ENCODE results near the gene CDC45. TPM values are rescaled to one million over a fixed set of nuclear protein-coding genes. Genes with fewer than 3 reads are reported as not detected.

CDC45 gene
- total RNA-seq, 4 donors from 2014 or later, result 0.27 TPM; not detected in 3

DNA sequence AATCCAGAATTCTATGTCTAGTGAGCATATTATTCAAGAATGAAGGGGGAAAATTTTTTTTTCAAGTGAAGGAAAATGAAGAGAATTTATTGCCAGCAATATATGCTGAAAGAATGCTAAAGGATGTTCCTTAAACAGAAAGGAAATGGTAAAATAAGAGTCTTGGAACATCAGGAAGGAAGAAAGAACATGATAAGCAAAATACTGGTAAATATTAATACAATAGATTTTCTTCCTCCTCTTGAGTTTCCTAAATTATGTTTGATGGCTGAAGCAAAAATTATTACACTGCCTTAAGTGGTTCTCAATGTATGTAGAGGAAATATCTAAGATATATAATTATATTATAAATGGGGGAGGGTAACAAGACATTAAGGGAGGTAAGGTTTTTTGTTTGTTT, 54.1 kb downstream of the CDC45 start:
- H3K27me3 ChIP-seq, result peaks cover 0 to 3% (median 0%) of the 10 kb centered on the region in 3 donors
- H3K4me3 ChIP-seq, result no peak overlapping the region
- ATAC-seq, result no peak
- in situ Hi-C loops (cut with MboI; ENCODE audit: low sequenced_read_pairs in 4 of 4), result no loop called here
- no peaks in the 10 kb centered on the region for H3K36me3 ChIP-seq
- no peak overlapping the region for H3K27ac ChIP-seq
- TF ChIP-seq, protein P1, sequence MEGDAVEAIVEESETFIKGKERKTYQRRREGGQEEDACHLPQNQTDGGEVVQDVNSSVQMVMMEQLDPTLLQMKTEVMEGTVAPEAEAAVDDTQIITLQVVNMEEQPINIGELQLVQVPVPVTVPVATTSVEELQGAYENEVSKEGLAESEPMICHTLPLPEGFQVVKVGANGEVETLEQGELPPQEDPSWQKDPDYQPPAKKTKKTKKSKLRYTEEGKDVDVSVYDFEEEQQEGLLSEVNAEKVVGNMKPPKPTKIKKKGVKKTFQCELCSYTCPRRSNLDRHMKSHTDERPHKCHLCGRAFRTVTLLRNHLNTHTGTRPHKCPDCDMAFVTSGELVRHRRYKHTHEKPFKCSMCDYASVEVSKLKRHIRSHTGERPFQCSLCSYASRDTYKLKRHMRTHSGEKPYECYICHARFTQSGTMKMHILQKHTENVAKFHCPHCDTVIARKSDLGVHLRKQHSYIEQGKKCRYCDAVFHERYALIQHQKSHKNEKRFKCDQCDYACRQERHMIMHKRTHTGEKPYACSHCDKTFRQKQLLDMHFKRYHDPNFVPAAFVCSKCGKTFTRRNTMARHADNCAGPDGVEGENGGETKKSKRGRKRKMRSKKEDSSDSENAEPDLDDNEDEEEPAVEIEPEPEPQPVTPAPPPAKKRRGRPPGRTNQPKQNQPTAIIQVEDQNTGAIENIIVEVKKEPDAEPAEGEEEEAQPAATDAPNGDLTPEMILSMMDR (IDR thresholded peaks at IDR 0.05 in 4 of 5, conservative IDR thresholded peaks at IDR 0.05 in 1 of 5), result no peak
- no peak for TF ChIP-seq POLR2A (IDR thresholded peaks at IDR 0.05)
- H3K9me3 ChIP-seq, result no peaks in the 10 kb centered on the region
- no peaks in the 10 kb centered on the region for H3K4me1 ChIP-seq
- intact Hi-C loops (cut with DNase I; ENCODE audit: low total_unique reads), result no loop called here
- no peak for DNase-seq

DNA sequence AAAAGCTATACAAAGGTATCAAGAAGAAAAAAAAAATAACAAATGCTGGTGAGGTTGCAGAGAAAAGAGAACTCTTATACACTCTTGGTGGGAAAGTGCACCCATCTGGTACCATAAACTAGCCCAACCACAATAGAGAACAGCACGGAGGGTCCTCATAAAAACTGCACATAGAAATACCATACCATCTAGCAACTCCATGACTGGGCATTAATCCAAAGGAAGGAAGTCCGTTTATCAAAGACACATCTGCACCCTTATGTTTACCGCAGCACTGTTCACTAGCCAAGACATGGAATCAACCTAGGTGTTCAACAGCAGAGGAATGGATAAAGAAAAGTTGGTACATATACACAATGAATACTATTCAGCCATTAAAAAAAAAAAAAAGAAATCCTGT, 55.3 kb downstream of the CDC45 start:
- Histone ChIP-seq H3K4me1 (no peaks in the 10 kb centered on the region), H3K27me3 (peaks cover 0 to 3% (median 0%) of the 10 kb centered on the region in 3 donors), H3K9me3 (no peaks in the 10 kb centered on the region), H3K4me3 (no peak overlapping the region), H3K36me3 (no peaks in the 10 kb centered on the region), H3K27ac (no peak overlapping the region)
- intact Hi-C loops (cut with DNase I; ENCODE audit: low total_unique reads), result no loop called here
- ATAC-seq (no peak), DNase-seq (no peak)
- in situ Hi-C loops (cut with MboI; ENCODE audit: low sequenced_read_pairs in 4 of 4), result no loop called here
- TF ChIP-seq, protein P1 (IDR thresholded peaks at IDR 0.05 in 4 of 5, conservative IDR thresholded peaks at IDR 0.05 in 1 of 5), result no peak
- TF ChIP-seq POLR2A (IDR thresholded peaks at IDR 0.05), result no peak

DNA sequence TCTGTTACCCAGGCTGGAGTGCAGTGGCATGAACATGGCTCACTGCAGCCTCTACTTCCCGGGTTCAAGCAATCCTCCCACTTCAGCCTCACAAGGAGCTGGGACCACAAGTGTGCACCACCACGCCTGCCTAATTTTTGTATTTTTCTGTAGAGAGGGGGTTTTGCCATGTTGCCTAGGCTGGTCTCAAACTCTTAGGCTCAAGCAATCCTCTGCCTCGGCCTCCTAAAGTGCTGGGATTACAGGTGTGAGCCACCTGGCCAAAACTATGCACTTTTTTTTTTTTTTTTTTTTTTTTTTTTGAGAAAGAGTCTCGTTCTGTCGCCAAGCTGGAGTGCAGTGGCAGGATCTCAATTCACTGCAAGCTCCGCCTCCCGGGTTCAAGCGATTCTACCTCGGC, 56.8 kb downstream of the CDC45 start:
- intact Hi-C loops (cut with DNase I; ENCODE audit: low total_unique reads) (no loop called here), in situ Hi-C loops (cut with MboI; ENCODE audit: low sequenced_read_pairs in 4 of 4) (no loop called here)
- TF ChIP-seq POLR2A (IDR thresholded peaks at IDR 0.05), result no peak
- TF ChIP-seq, protein P1 (IDR thresholded peaks at IDR 0.05 in 4 of 5, conservative IDR thresholded peaks at IDR 0.05 in 1 of 5), result no peak
- Histone ChIP-seq H3K36me3 (no peaks in the 10 kb centered on the region), H3K4me3 (no peak overlapping the region), H3K4me1 (no peaks in the 10 kb centered on the region), H3K27ac (no peak overlapping the region), H3K27me3 (no peaks in the 10 kb centered on the region), H3K9me3 (no peaks in the 10 kb centered on the region)
- ATAC-seq (no peak), DNase-seq (no peak)

DNA sequence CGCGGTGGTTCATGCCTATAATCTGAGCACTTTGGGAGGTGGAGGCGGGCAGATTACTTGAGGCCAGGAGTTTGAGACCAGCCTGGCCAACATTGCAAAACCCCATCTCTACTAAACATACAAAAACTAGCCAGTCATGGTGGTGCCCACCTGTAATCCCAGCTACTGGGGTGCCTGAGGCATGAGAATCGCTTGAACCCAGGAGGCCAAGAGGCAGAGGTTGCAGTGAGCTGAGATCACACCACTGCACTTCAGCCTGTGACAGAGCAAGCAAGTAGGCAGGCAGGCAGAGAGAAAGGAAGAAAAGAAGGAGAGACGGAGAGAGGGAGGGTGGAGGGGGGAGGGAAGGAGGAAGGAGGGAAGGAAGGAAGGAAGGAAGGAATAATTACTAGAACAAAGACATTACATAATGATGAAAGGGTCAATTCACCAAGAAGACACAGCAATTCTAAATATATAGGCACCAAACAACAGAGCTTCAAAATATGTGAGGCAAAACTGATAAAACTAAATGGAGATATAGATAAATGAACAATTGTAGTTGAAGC, 58.3 kb downstream of the CDC45 start:
- in situ Hi-C loops (cut with MboI; ENCODE audit: low sequenced_read_pairs in 4 of 4), result no loop called here

More for the DNA sequence above, 58.3 kb downstream of the CDC45 start:
- no peaks in the 10 kb centered on the region for H3K27me3 ChIP-seq
- ATAC-seq, result no peak
- H3K4me3 ChIP-seq, result no peak overlapping the region
- H3K9me3 ChIP-seq, result no peaks in the 10 kb centered on the region
- no peak overlapping the region for H3K27ac ChIP-seq
- H3K36me3 ChIP-seq, result no peaks in the 10 kb centered on the region
- DNase-seq, result no peak
- TF ChIP-seq POLR2A (IDR thresholded peaks at IDR 0.05), result no peak
- TF ChIP-seq, protein P1 (IDR thresholded peaks at IDR 0.05 in 4 of 5, conservative IDR thresholded peaks at IDR 0.05 in 1 of 5), result no peak
- no peaks in the 10 kb centered on the region for H3K4me1 ChIP-seq
- intact Hi-C loops (cut with DNase I; ENCODE audit: low total_unique reads), result no loop called here
